Measurements from ENCODE around the gene AKAP11.
A peak's percentile ranks its signal among the peaks of the same experiment; 100 is the strongest.

The AKAP11 gene

DNA sequence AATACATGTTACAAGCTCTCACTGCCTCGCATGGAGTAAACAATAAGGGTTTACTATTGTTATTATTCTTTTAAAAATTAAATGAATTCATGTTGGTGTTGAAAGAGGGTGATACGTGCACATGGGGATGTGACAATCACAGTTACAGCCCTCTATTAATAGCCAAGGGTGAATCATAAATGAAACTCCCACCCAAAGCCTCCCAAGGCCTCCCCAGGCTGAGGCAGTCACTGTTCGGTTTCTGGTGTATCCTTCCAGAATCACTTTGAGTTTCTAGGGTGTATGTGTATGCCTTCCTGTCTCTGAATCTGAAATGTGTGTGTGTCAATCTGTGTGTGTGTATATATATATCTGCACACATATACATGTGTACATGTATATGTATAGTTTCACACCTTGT lies 73.4 kb downstream of the AKAP11 start:
- TF ChIP-seq, protein P1, sequence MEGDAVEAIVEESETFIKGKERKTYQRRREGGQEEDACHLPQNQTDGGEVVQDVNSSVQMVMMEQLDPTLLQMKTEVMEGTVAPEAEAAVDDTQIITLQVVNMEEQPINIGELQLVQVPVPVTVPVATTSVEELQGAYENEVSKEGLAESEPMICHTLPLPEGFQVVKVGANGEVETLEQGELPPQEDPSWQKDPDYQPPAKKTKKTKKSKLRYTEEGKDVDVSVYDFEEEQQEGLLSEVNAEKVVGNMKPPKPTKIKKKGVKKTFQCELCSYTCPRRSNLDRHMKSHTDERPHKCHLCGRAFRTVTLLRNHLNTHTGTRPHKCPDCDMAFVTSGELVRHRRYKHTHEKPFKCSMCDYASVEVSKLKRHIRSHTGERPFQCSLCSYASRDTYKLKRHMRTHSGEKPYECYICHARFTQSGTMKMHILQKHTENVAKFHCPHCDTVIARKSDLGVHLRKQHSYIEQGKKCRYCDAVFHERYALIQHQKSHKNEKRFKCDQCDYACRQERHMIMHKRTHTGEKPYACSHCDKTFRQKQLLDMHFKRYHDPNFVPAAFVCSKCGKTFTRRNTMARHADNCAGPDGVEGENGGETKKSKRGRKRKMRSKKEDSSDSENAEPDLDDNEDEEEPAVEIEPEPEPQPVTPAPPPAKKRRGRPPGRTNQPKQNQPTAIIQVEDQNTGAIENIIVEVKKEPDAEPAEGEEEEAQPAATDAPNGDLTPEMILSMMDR (conservative IDR thresholded peaks at IDR 0.05; ENCODE audit: low read depth, low read length): no peak
- H3K4me3 ChIP-seq (ENCODE audit: low read depth, low read length): no peak overlapping the region
- DNase-seq (ENCODE audit: low read depth): no peak

DNA sequence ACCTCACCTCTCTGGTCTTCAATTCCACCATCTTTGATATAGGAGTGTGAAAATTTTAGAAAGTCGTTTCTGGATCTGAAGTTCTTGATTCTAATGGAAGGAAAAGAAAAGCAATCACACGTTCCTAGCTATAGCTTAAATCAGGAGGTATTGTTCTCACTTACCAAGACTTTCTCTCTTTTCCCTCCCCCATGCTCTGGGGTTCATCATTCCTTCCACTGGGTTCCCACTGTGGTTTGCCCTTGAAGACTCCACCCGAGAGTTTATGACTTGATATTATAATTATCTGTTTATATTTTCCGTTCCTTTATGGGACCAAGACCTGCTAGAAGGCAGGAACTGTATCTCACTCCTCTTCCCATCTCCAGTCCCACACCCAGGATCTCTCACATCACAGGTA lies 76.6 kb downstream of the AKAP11 start:
- H3K4me3 ChIP-seq (ENCODE audit: low read depth, low read length): no peak overlapping the region
- no peak for DNase-seq (ENCODE audit: low read depth)
- TF ChIP-seq, protein P1 (conservative IDR thresholded peaks at IDR 0.05; ENCODE audit: low read depth, low read length): no peak

DNA sequence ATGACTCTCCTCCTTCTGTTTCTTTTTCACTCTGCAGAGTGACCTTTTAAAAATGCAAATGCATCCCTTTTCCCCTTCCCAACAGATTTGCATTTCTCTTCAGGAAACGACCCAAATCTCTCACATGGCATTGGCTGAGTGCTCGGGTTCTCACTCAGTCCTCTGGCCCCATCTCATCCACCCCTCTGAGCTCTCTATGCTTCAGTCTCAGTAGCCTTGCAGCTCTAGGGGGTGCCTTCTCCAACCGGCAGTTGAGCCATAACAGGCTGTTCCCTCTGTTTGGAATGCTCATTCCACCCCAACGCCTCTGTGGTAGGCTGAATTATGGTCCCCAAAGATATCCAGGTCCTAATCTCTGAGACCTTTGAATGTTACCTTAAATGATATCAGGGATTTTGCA lies 78.2 kb downstream of the AKAP11 start:
- H3K4me3 ChIP-seq (ENCODE audit: low read depth, low read length): no peak overlapping the region
- no peak for DNase-seq (ENCODE audit: low read depth)
- TF ChIP-seq, protein P1 (conservative IDR thresholded peaks at IDR 0.05; ENCODE audit: low read depth, low read length): no peak

DNA sequence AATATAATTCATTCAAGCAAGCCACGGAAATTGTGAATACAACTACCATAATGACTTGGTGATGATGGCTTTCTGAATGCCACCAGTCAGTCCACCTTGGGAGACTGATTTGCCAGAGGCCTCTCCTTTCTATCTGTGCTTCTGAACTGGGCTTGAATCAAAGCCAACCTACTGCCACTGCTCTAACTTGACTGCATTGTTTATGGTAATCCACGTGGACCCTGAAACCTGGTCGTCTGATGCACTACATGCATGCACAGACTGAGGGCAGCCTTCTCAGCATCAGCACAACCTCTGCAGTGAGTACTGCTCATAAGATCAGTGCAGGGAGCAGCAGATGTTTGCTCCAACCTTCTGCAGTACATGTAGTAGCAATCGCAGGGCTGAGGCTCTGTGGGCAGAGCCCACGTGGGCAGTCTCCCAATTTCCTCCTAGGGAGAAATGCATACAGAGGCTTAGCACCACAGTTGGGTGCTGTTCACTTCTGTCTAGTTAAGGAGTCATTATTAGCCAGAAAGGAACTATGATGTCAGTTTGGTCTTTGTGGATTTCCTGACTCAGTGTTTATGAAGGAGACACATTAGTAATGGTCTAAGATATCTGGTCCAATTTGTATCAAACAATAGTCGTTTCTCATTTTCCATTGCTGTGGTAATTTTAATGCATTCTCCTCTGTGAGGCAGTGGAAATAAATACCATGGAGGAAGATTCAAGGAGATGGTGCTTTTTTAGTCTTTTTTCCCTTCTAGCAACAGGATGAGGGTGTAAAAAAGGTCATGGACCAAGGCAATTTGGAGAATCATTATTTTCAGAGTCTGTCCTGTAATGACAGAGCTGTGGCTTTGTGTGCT lies 82.5 kb downstream of the AKAP11 start:
- TF ChIP-seq, protein P1 (conservative IDR thresholded peaks at IDR 0.05; ENCODE audit: low read depth, low read length): peak; percentile 75
- no peak overlapping the region for H3K4me3 ChIP-seq (ENCODE audit: low read depth, low read length)
- peak; percentile 98 for DNase-seq (ENCODE audit: low read depth)

DNA sequence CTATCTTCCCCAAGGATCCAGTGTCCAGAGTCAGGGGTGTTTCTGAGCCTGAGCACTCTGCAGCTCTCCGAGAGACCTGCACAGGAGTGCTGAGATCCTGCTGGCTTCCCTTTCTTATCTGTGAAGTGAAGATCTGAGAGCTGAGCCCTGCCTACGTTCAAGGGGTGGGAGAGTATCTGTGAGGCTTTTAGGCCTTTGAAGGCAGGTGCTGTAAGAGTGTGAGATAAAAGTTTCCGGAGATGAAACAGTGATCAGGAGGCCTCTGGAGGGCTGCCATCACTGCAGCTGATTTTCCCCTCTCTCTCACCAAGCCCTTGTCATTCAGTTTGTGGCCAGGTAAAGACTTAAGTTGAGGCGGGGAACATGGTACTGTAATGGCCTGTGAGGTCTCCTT lies 83.1 kb downstream of the AKAP11 start:
- H3K4me3 ChIP-seq (ENCODE audit: low read depth, low read length): no peak overlapping the region
- no peak for DNase-seq (ENCODE audit: low read depth)
- TF ChIP-seq, protein P1 (conservative IDR thresholded peaks at IDR 0.05; ENCODE audit: low read depth, low read length): no peak

DNA sequence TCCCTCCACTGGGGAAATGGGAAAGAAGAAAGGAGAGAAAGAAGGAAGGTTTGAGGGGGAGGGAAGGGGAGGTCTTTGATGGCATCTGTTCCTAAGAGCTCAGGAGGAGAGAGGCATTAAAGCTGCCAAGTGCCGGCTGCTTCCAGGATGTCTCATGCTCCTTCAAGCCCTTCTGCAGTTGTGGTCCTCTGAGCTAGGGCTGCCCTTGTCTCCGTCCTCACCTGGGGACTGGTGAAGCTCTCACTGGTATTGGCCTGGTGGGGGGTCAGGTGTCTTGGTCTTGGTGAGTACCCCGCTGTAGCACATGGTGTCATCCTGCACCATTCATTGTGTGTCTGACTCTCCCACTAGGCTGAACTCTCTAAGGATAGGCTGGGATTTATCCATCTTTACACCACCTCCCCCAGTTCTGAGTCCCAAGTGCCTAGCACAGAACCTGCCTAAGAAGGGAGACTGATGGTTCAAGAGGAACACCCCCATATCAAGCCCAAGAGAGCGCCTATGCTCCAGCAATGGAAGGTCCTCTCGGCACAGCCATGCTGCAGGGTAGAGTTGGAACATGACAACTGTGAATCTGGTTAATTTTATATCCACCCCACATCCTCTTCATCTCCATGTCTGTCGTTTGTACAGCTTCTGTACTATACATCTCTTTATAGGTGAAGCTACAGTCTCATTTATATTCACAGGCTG lies 83.7 kb downstream of the AKAP11 start:
- no peak for DNase-seq (ENCODE audit: low read depth)
- TF ChIP-seq, protein P1 (conservative IDR thresholded peaks at IDR 0.05; ENCODE audit: low read depth, low read length): no peak

More for the DNA sequence above, 83.7 kb downstream of the AKAP11 start:
- H3K4me3 ChIP-seq (ENCODE audit: low read depth, low read length): no peak overlapping the region

Measured in choroid plexus epithelial cell (primary cell).